Measurements from ENCODE around the gene MTCH1. TPM values are rescaled to one million over a fixed set of nuclear protein-coding genes. Genes with fewer than 3 reads are reported as not detected.

MTCH1 gene
- total RNA-seq, 2 donors from 2014 or later = 237 to 273 TPM

DNA sequence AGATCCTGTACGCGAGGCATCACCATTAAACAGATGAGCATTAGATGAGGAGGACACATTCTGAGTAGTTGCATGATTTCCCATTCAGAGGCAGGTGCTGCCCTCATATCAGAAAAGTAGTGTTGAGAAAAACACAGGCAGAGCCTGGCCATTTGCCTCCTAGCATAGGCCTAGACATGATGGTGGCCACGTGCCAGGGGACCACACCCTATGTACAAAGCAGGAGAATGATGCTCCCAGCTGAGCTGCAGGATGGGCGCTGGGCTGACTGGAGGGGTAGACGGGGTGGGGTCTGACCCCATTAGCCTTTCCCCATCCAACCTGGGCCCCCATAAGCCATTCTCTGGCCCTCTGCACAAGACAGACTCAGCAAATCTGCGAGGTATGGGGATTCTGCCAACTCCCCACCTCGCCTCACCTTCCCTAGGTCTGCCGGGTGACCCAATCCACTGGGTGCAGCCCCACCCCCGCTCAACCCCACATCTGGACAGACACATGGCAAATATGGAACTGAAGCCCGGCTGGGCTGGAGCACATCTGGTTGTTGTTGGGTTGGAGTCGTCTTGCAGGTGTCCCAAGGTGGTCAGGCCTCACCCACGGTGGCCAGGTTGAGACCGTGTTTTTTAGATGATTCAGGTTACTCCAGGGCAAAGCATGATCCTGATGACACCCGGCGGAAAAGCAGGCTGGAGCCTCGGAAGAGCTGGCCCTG, 17.6 kb downstream of the MTCH1 start:
- no peak for DNase-seq (ENCODE audit: low spot score)
- TF ChIP-seq, protein P1, sequence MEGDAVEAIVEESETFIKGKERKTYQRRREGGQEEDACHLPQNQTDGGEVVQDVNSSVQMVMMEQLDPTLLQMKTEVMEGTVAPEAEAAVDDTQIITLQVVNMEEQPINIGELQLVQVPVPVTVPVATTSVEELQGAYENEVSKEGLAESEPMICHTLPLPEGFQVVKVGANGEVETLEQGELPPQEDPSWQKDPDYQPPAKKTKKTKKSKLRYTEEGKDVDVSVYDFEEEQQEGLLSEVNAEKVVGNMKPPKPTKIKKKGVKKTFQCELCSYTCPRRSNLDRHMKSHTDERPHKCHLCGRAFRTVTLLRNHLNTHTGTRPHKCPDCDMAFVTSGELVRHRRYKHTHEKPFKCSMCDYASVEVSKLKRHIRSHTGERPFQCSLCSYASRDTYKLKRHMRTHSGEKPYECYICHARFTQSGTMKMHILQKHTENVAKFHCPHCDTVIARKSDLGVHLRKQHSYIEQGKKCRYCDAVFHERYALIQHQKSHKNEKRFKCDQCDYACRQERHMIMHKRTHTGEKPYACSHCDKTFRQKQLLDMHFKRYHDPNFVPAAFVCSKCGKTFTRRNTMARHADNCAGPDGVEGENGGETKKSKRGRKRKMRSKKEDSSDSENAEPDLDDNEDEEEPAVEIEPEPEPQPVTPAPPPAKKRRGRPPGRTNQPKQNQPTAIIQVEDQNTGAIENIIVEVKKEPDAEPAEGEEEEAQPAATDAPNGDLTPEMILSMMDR (IDR thresholded peaks at IDR 0.05) = no peak
- no peaks in the 10 kb centered on the region for H3K27me3 ChIP-seq (replicated peaks; ENCODE audit: insufficient read depth)
- H3K27ac ChIP-seq = no peak overlapping the region
- H3K4me3 ChIP-seq = no peak overlapping the region
- ATAC-seq (ENCODE audit: insufficient number of reproducible peaks, low FRiP score, low read depth) = no peak
- H3K4me1 ChIP-seq (ENCODE audit: control insufficient read depth in 1 of 2, low read depth in 2 of 2) = peaks cover 0 to 14% of the 10 kb centered on the region in 2 donors
- no peaks in the 10 kb centered on the region for H3K9me3 ChIP-seq
- peaks cover 55% of the 10 kb centered on the region for H3K36me3 ChIP-seq

DNA sequence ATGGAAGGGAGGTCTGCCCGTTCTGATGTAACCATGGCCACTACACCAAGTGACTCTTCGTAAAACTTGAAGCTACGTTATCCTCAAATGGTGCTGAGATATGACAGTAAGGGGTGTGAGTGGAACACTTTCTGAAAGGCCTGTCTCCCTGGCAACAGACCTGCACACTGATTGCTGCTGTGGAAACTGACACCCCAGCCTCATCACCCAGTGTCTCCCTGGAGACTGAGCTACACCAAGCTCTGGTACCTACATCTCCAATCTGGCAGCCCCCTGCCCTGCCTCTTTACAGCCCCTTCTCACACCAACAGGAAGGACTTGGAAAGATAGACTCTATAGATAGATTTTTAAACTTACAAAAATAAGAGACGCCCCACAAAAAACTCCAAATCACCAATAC, 18.2 kb downstream of the MTCH1 start:
- H3K4me1 ChIP-seq (ENCODE audit: control insufficient read depth in 1 of 2, low read depth in 2 of 2) = peaks cover 0 to 14% of the 10 kb centered on the region in 2 donors
- TF ChIP-seq, protein P1 (IDR thresholded peaks at IDR 0.05) = no peak
- peaks cover 50% of the 10 kb centered on the region for H3K36me3 ChIP-seq
- DNase-seq (ENCODE audit: low spot score) (no peak), ATAC-seq (ENCODE audit: insufficient number of reproducible peaks, low FRiP score, low read depth) (no peak)
- H3K27me3 ChIP-seq (replicated peaks; ENCODE audit: insufficient read depth) = no peaks in the 10 kb centered on the region
- H3K9me3 ChIP-seq = no peaks in the 10 kb centered on the region
- no peak overlapping the region for H3K4me3 ChIP-seq
- no peak overlapping the region for H3K27ac ChIP-seq

DNA sequence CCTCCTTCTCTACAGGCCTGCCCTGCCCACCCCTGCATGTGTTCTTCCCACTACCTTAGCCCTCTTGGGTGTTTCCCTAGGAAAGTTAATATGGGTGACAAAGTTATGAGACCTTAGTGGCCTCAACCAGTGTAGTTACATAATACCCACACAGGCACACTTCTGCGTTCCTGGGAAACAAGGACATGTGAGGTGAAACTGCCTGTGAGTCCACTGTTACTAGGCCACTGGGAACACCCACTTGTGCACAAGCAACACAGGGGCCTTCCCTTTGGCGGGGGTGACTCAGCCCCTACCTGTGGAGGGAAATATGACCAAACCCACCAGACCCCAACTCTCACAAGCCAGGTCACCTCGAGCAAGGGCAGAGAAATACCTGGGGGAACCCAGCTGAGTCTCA, 18.7 kb downstream of the MTCH1 start:
- ATAC-seq (ENCODE audit: insufficient number of reproducible peaks, low FRiP score, low read depth) (no peak), DNase-seq (ENCODE audit: low spot score) (no peak)
- TF ChIP-seq, protein P1 (IDR thresholded peaks at IDR 0.05) = no peak
- no peak overlapping the region for H3K27ac ChIP-seq
- H3K4me3 ChIP-seq = no peak overlapping the region
- H3K9me3 ChIP-seq = no peaks in the 10 kb centered on the region
- H3K27me3 ChIP-seq (replicated peaks; ENCODE audit: insufficient read depth) = no peaks in the 10 kb centered on the region
- peaks cover 47% of the 10 kb centered on the region for H3K36me3 ChIP-seq
- H3K4me1 ChIP-seq (ENCODE audit: control insufficient read depth in 1 of 2, low read depth in 2 of 2) = peaks cover 0 to 14% of the 10 kb centered on the region in 2 donors

DNA sequence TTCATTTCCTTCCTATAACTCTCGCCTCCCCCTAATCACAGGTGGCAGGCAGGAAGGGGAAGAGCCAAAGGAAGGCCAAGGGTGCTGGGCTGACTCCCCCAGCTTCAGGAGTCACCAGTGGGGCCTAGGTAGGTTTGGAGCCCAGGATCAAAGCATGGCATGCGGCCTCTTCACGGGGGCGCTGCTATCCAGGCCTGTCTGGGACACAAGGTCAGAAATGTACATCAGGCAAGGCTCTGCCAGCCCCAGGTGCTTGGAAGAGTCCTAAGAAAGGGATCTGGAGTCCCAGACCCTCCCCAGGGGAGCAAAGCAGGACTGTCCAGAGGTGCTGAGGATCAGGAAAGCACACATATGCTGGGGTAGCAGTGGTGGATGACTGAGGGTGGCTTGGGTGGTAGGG, 21.1 kb downstream of the MTCH1 start:
- Histone ChIP-seq H3K4me1 (ENCODE audit: control insufficient read depth in 1 of 2, low read depth in 2 of 2) (peaks cover 0 to 14% of the 10 kb centered on the region in 2 donors), H3K9me3 (no peaks in the 10 kb centered on the region), H3K4me3 (no peak overlapping the region), H3K36me3 (peaks cover 24% of the 10 kb centered on the region), H3K27me3 (replicated peaks; ENCODE audit: insufficient read depth) (no peaks in the 10 kb centered on the region), H3K27ac (no peak overlapping the region)
- TF ChIP-seq, protein P1 (IDR thresholded peaks at IDR 0.05) = no peak
- DNase-seq (ENCODE audit: low spot score) = no peak
- no peak for ATAC-seq (ENCODE audit: insufficient number of reproducible peaks, low FRiP score, low read depth)

DNA sequence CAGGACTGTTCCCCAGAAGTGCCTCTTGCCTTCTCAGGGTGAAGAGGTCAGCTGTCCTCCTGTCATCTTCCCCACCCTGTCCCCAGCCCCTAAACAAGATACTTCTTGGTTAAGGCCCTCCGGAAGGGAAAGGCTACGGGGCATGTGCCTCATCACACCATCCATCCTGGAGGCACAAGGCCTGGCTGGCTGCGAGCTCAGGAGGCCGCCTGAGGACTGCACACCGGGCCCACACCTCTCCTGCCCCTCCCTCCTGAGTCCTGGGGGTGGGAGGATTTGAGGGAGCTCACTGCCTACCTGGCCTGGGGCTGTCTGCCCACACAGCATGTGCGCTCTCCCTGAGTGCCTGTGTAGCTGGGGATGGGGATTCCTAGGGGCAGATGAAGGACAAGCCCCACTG, 21.6 kb downstream of the MTCH1 start:
- H3K4me3 ChIP-seq = no peak overlapping the region
- no peak for ATAC-seq (ENCODE audit: insufficient number of reproducible peaks, low FRiP score, low read depth)
- no peaks in the 10 kb centered on the region for H3K9me3 ChIP-seq
- H3K36me3 ChIP-seq = peaks cover 18% of the 10 kb centered on the region
- DNase-seq (ENCODE audit: low spot score) = no peak
- no peak overlapping the region for H3K27ac ChIP-seq
- H3K4me1 ChIP-seq (ENCODE audit: control insufficient read depth in 1 of 2, low read depth in 2 of 2) = peaks cover 0 to 14% of the 10 kb centered on the region in 2 donors
- no peaks in the 10 kb centered on the region for H3K27me3 ChIP-seq (replicated peaks; ENCODE audit: insufficient read depth)
- TF ChIP-seq, protein P1 (IDR thresholded peaks at IDR 0.05) = no peak

Measured in thoracic aorta (tissue), 2 donors.